HepG2 (cell line): ENCODE measurements around the gene AKAP12. TPM values are rescaled to one million over a fixed set of nuclear protein-coding genes. Genes with fewer than 3 reads are reported as not detected.
A peak's percentile ranks its signal among the peaks of the same experiment; 100 is the strongest.

ENCODE experiments used
- HIVEP1 ChIP-seq: sonication (generic); formaldehyde crosslinking; IDR thresholded peaks from 2 replicates; pipeline ENCODE4 v1.4.0; 2020; ENCODE audit warnings: mild to moderate bottlenecking, missing genetic modification reagents
- MED8 ChIP-seq: sonication (generic); formaldehyde crosslinking; IDR thresholded peaks from 2 replicates; pipeline ENCODE4 v1.8.1; 2023; ENCODE audit warnings: mild to moderate bottlenecking, missing genetic modification reagents; ENCODE audit not compliant: insufficient replicate concordance
- MEF2D ChIP-seq: sonication (generic); formaldehyde crosslinking; IDR thresholded peaks from 2 replicates; pipeline ENCODE4 v1.5.1; 2020; ENCODE audit warnings: mild to moderate bottlenecking, missing genetic modification reagents
- NBN ChIP-seq: fragments of 450-650 bp; conservative IDR thresholded peaks from 2 replicates; pipeline ENCODE4 v1.6.1; 2017
- NCOA2 ChIP-seq: sonication (generic); formaldehyde crosslinking; IDR thresholded peaks from 2 replicates; pipeline ENCODE4 v1.8.0; 2022; ENCODE audit warnings: inconsistent platforms
- RELA ChIP-seq: sonication (generic); formaldehyde crosslinking; IDR thresholded peaks from 2 replicates; pipeline ENCODE4 v1.4.0; 2020; ENCODE audit warnings: missing genetic modification reagents
- RFXAP ChIP-seq: sonication (generic); formaldehyde crosslinking; IDR thresholded peaks from 2 replicates; pipeline ENCODE4 v1.4.0; 2020; ENCODE audit warnings: missing genetic modification reagents, borderline replicate concordance
- TOE1 ChIP-seq: sonication (generic); formaldehyde crosslinking; IDR thresholded peaks from 2 replicates; pipeline ENCODE4 v1.4.0; 2020; ENCODE audit warnings: mild to moderate bottlenecking, missing genetic modification reagents
- YEATS4 ChIP-seq: sonication (generic); formaldehyde crosslinking; IDR thresholded peaks from 2 replicates; pipeline ENCODE4 v1.4.0; 2020; ENCODE audit warnings: missing genetic modification reagents, borderline replicate concordance
- ZFP90 ChIP-seq: sonication (generic); formaldehyde crosslinking; IDR thresholded peaks from 2 replicates; pipeline ENCODE4 v1.8.0; 2022; ENCODE audit warnings: missing genetic modification reagents, mild to moderate bottlenecking, inconsistent platforms, borderline replicate concordance
- ZNF136 ChIP-seq: sonication (generic); formaldehyde crosslinking; IDR thresholded peaks from 2 replicates; pipeline ENCODE4 v1.8.1; 2022; ENCODE audit warnings: low read depth, mild to moderate bottlenecking, moderate library complexity, missing genetic modification reagents
- ZNF24 ChIP-seq: fragments of 450-650 bp; IDR thresholded peaks from 2 replicates; pipeline ENCODE4 v1.6.1; 2017; ENCODE audit warnings: antibody characterized with exemption, mild to moderate bottlenecking
- ZNF274 ChIP-seq: sonication (generic); formaldehyde crosslinking; IDR thresholded peaks from 2 replicates; pipeline ENCODE4 v1.5.1; 2020; ENCODE audit warnings: mild to moderate bottlenecking, missing genetic modification reagents
- ZNF317 ChIP-seq: sonication (generic); formaldehyde crosslinking; IDR thresholded peaks from 2 replicates; pipeline ENCODE4 v1.5.0; 2020; ENCODE audit warnings: mild to moderate bottlenecking, missing genetic modification reagents
- ZNF430 ChIP-seq: sonication (generic); formaldehyde crosslinking; IDR thresholded peaks from 2 replicates; pipeline ENCODE4 v1.9.0; 2021; ENCODE audit warnings: mild to moderate bottlenecking, missing genetic modification reagents
- ZNF44 ChIP-seq: sonication (generic); formaldehyde crosslinking; IDR thresholded peaks from 2 replicates; pipeline ENCODE4 v1.5.1; 2020; ENCODE audit warnings: mild to moderate bottlenecking, missing genetic modification reagents
- polyA plus RNA-seq, 8 experiments: library from polyadenylated mRNA; depleted of rRNA in 3 of 8; stranded (reverse) in 7 of 8; unstranded in 1 of 8; fragments of >200 nt; fragmentation: Illumina TruSeq in 4 of 8; extraction: Trizol in 4 of 8; gene quantifications; 2 replicates each; pipeline versions ENCODE4 v1.2.1 to v1.2.3, GENCODE V29; 2011 to 2016; ENCODE audit warnings: low read depth in 4 of 8, missing spikeins in 1 of 8, mixed read lengths in 1 of 8; ENCODE audit not compliant: insufficient read depth in 1 of 8
- total RNA-seq, 5 experiments: library from RNA; depleted of rRNA; stranded (reverse); fragments of >200 nt; fragmentation: Illumina TruSeq; extraction: Trizol; gene quantifications; 2 replicates each; pipeline ENCODE4 v1.2.3, GENCODE V29; 2016; ENCODE audit warnings: low read depth in 1 of 5
- TF ChIP-seq, protein P1 (sequence below): sonication (generic); formaldehyde crosslinking; IDR thresholded peaks from 2 replicates; pipeline ENCODE4 v1.4.0; 2020; ENCODE audit warnings: missing genetic modification reagents
- TF ChIP-seq, protein P2 (sequence below): sonication (generic); formaldehyde crosslinking; IDR thresholded peaks from 2 replicates; pipeline ENCODE4 v1.4.0; 2020; ENCODE audit warnings: missing genetic modification reagents, borderline replicate concordance
- TF ChIP-seq, protein P3 (sequence below): sonication (generic); formaldehyde crosslinking; IDR thresholded peaks from 2 replicates; pipeline ENCODE4 v1.5.0; 2020; ENCODE audit warnings: missing genetic modification reagents
- TF ChIP-seq, protein P4 (sequence below): sonication (generic); formaldehyde crosslinking; IDR thresholded peaks from 2 replicates; pipeline ENCODE4 v1.5.0; 2020; ENCODE audit warnings: missing genetic modification reagents, mild to moderate bottlenecking, borderline replicate concordance

AKAP12 gene
- total and polyA plus RNA-seq, 2 of the 13 experiments (the other 11 are each of a cell fraction or from before 2014, with no cell fraction given): 10.6 to 19.0 TPM

DNA sequence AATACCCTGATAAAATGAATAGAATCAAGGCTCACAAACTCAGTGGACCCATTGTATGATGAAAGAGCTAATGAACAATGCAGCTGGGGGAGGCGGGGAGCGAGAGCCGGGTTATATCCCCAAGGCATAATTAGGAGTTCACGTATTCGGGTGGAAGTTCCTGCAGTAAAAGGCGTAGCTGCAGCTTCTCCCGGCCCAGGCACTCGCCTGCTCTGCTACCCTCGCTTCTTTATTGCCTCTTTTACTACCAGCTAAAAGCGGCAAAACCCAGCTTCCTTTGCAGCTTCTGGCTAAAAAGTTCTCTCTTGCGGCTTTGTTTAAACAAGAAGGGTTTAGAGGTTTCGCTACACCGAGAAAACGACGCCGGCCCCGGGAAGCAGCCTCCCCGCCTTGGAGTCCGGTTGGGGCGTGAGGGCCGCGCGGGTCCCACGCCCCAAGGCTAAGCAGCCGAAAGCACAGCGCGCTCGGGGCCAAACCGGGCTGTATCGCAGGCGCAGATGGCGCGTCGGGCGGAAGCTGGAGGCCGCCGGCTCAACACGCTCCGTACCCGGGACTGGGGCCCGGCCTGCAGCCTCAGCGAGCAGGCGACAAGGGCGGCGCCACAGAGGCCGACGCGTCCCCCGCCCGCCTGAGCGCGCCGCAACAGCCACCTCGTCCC is 150.0 kb downstream of the AKAP12 start (continued):
- TF ChIP-seq MED8 (CRISPR knock-in tag) (peak; percentile 78), ZNF136 (CRISPR knock-in tag) (no peak), ZNF44 (CRISPR knock-in tag) (no peak), ZNF24 (0 out of 2 replicates have a peak, but pooled peaks have one; percentile 8), ZFP90 (CRISPR knock-in tag) (peak; percentile 95), ZNF430 (CRISPR knock-in tag) (peak; percentile 83), RFXAP (CRISPR knock-in tag) (0 out of 2 replicates have a peak, but pooled peaks have one; percentile 70), RELA (CRISPR knock-in tag) (peak; percentile 16; the same call in 1 of the 2 replicates), NCOA2 (CRISPR knock-in tag) (no peak), TOE1 (peak; percentile 51; the same call in 1 of the 2 replicates), NBN (no peak), MEF2D (peak; percentile 59; the same call in 1 of the 2 replicates), ZNF274 (CRISPR knock-in tag) (peak; percentile 76; the same call in 1 of the 2 replicates), YEATS4 (peak; percentile 96), ZNF317 (CRISPR knock-in tag) (peak; percentile 59; the same call in 1 of the 2 replicates), HIVEP1 (CRISPR knock-in tag) (no peak)
- TF ChIP-seq, protein P1, sequence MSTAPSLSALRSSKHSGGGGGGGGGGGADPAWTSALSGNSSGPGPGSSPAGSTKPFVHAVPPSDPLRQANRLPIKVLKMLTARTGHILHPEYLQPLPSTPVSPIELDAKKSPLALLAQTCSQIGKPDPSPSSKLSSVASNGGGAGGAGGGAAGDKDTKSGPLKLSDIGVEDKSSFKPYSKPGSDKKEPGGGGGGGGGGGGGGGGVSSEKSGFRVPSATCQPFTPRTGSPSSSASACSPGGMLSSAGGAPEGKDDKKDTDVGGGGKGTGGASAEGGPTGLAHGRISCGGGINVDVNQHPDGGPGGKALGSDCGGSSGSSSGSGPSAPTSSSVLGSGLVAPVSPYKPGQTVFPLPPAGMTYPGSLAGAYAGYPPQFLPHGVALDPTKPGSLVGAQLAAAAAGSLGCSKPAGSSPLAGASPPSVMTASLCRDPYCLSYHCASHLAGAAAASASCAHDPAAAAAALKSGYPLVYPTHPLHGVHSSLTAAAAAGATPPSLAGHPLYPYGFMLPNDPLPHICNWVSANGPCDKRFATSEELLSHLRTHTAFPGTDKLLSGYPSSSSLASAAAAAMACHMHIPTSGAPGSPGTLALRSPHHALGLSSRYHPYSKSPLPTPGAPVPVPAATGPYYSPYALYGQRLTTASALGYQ: peak; percentile 77
- TF ChIP-seq, protein P2, sequence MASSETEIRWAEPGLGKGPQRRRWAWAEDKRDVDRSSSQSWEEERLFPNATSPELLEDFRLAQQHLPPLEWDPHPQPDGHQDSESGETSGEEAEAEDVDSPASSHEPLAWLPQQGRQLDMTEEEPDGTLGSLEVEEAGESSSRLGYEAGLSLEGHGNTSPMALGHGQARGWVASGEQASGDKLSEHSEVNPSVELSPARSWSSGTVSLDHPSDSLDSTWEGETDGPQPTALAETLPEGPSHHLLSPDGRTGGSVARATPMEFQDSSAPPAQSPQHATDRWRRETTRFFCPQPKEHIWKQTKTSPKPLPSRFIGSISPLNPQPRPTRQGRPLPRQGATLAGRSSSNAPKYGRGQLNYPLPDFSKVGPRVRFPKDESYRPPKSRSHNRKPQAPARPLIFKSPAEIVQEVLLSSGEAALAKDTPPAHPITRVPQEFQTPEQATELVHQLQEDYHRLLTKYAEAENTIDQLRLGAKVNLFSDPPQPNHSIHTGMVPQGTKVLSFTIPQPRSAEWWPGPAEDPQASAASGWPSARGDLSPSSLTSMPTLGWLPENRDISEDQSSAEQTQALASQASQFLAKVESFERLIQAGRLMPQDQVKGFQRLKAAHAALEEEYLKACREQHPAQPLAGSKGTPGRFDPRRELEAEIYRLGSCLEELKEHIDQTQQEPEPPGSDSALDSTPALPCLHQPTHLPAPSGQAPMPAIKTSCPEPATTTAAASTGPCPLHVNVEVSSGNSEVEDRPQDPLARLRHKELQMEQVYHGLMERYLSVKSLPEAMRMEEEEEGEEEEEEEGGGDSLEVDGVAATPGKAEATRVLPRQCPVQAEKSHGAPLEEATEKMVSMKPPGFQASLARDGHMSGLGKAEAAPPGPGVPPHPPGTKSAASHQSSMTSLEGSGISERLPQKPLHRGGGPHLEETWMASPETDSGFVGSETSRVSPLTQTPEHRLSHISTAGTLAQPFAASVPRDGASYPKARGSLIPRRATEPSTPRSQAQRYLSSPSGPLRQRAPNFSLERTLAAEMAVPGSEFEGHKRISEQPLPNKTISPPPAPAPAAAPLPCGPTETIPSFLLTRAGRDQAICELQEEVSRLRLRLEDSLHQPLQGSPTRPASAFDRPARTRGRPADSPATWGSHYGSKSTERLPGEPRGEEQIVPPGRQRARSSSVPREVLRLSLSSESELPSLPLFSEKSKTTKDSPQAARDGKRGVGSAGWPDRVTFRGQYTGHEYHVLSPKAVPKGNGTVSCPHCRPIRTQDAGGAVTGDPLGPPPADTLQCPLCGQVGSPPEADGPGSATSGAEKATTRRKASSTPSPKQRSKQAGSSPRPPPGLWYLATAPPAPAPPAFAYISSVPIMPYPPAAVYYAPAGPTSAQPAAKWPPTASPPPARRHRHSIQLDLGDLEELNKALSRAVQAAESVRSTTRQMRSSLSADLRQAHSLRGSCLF: peak; percentile 44; the same call in 1 of the 2 replicates
- TF ChIP-seq, protein P3, sequence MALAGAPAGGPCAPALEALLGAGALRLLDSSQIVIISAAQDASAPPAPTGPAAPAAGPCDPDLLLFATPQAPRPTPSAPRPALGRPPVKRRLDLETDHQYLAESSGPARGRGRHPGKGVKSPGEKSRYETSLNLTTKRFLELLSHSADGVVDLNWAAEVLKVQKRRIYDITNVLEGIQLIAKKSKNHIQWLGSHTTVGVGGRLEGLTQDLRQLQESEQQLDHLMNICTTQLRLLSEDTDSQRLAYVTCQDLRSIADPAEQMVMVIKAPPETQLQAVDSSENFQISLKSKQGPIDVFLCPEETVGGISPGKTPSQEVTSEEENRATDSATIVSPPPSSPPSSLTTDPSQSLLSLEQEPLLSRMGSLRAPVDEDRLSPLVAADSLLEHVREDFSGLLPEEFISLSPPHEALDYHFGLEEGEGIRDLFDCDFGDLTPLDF (CRISPR knock-in tag): peak; percentile 69; the same call in 1 of the 2 replicates
- TF ChIP-seq, protein P4, sequence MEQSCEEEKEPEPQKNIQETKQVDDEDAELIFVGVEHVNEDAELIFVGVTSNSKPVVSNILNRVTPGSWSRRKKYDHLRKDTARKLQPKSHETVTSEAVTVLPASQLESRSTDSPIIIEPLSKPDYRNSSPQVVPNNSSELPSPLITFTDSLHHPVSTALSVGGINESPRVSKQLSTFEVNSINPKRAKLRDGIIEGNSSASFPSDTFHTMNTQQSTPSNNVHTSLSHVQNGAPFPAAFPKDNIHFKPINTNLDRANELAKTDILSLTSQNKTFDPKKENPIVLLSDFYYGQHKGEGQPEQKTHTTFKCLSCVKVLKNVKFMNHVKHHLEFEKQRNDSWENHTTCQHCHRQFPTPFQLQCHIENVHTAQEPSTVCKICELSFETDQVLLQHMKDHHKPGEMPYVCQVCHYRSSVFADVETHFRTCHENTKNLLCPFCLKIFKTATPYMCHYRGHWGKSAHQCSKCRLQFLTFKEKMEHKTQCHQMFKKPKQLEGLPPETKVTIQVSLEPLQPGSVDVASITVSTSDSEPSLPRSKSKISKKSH (CRISPR knock-in tag): peak; percentile 86; the same call in 1 of the 2 replicates
